HG03378 (cell line): ENCODE data around the gene EHD4.

Experiments
- ATAC-seq: cut with Tn5 transposase; IDR thresholded peaks from one replicate; pipeline ENCODE4 v1.9.1; 2021; ENCODE audit warnings: mild to moderate bottlenecking, moderate library complexity; ENCODE audit not compliant: unreplicated experiment

Gene EHD4

GRCh38 chr15:41981371-41982132, 9.2 kb upstream of the EHD4 start:
- no peak for ATAC-seq

DNA sequence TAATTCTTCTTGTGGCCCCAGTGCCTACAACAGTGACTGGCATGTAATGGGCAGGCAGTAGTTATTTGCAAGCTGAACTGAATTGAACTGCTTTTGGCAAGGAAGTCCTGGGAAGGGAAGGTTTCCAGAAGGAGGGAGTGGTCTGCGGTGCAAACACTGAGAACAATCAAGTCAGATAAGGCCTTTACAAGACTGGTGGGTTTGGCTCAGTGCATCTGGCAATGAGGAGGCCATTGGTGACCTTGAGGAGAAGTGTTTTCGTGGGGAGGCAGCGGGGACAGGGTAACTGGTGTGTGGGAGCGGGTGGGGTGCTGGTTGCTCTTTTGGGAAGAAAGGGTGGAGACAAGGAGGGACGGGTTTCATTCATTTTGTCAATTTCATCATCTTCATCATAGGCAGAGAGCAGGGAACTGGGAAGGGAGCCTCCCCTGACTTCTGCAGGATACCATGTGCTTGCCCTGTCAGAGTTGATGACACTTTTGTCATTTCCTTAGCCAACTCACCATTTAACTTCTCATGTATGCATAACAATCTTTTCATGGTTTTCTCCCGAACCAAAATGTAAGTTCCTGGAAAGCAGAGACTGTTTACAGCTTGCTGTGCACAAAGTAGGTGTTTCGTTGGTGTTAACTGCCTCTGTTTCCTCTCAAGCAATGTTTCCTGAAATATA, 8.4 kb upstream of the EHD4 start:
- ATAC-seq, result no peak

DNA sequence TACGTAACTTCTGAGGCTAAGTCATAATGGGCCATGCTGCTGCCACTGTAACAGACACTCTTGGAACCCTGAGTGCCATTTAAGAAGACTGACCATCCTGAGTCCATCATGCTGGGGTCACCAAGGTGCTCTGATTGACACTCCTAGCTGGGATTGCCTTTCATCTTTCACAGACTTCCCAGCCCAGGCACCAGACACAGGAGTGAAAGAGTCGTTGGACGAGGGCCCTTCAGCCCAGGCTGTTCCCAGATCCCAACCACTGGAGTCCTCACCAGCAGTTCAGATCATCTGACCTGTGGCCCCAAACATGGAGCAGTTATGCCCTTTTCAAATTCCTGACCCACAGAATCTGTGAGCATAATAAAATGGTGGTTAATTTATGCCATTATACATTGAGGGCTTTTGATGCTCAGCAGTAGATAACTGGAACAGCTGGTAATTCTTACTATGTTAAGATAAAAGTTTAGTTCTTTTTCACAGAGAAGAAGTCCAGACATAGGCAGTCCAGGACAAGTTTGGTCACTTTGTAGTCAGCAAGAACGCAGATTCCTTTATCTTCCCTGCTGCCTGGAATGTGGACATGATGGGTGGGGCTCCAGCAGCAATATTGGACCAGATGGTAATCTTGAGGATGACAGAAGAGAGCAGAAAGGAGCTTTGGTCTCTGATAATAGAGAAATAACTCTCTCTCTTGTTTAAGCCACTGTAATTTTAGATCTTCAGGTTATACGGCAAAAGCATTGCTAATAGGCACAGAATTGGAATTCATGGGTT, 7.3 kb upstream of the EHD4 start:
- no peak for ATAC-seq

DNA sequence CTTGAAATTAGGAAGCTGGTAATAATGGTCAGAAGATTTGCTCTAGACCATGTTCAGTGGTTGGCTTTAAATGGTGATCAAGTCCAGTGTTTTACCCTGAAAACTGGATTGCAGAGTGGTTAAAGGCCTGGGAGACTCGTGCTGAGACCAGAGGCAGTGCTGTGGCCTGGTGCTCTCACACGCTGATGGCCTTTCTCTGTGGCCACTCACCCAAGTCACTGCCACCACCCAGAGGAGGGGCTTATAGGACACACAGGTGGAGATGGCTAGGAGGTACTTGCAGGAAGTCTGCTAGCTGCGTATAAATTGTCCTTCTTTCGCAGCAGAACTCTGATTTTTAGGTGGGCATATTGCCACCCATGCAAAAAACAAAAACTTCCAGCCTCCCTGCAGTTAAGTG, 6.2 kb upstream of the EHD4 start:
- ATAC-seq, result no peak

DNA sequence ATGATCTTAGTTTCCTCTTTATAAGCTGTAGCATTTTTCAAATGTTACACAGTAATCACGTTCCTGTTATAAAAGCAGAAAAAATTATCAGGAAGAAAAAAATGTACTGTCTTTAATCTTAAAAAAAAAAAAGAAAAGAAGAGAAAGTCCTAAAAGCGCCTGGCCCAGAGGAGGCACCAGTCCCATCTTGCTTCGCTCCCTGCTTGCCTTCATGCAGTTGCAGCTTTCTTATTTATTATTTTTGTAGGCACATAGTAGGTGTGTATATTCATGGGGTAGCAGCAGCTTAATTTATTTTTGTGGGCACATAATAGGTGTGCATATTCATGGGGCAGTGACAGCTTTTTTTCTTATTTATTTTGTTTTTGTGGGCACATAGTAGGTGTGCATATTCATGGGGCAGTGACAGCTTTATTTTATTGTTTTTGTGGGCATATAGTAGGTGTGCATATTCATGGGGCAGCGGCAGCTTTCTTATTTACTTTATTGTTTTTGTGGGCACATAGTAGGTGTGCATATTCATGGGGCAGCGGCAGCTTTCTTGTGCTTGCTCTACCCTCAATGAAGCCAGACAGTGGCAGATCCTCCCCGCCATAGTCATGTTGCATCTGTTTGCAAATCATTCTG, 5.5 kb upstream of the EHD4 start:
- ATAC-seq, result no peak

GRCh38 chr15:41975669-41976068, 3.3 kb upstream of the EHD4 start:
- ATAC-seq, result no peak

DNA sequence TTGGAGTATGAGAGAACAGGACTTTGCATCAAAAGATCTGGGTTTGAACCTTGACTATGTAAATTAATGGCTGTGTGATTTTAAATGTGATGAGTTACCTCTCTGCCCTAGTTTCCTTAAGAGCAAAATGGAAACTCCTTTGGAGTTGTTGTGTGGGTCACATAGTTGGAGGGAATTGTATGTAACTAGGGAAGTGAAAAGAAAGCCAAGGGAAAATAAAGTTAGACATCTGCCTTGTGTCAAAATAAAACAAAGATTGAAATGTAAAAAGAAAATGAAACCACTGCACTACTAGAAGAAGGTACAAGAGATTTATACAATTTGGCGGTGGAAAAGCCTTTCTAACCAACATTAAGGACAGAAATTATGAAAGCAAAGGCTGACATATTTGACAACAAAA, 1.7 kb upstream of the EHD4 start:
- no peak for ATAC-seq

- no peak for ATAC-seq
These were observed 483 bp downstream of the EHD4 start for GRCh38 chr15:41971895-41972252.

- peak; percentile 44 for ATAC-seq
These were observed 1.1 kb downstream of the EHD4 start for GRCh38 chr15:41971089-41971894.

- no peak for ATAC-seq
These were observed 1.9 kb downstream of the EHD4 start for GRCh38 chr15:41970456-41970855.

GRCh38 chr15:41969851-41970431, 2.4 kb downstream of the EHD4 start:
- ATAC-seq, result no peak

GRCh38 chr15:41968701-41969100, 3.7 kb downstream of the EHD4 start:
- no peak for ATAC-seq

DNA sequence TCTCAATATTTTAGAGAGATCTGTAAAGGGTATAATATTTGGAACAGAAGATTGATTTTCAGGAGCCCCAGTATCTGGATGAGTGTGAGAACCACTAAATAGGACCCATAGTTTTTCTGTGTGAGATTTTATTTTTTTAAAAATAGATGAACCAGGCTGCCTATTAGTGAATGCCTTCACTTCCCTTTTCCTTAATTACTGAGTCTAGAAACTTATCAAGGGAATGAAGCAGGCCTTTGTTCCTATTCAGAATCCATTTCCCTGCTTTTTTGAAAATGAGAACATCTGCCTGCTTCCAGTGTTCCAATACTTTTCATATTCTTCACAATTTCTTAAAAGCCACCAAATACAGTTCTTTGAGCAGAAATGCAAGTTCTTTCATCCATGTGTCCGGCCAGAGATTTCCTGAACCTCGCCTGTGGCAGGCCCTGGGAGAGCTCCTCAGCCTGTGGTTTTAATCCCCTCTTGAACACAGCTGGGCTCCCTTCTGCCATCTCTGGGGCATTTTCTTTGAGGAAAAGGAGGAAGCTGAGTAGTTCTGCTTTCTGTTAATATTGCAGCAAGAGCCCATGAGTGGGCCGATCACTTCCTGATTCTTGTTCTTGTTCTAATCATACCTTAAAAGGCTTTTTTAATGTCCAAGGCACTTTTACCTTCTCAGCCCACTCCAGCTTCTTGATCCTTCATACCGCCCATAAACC, 4.7 kb downstream of the EHD4 start:
- ATAC-seq, result no peak

DNA sequence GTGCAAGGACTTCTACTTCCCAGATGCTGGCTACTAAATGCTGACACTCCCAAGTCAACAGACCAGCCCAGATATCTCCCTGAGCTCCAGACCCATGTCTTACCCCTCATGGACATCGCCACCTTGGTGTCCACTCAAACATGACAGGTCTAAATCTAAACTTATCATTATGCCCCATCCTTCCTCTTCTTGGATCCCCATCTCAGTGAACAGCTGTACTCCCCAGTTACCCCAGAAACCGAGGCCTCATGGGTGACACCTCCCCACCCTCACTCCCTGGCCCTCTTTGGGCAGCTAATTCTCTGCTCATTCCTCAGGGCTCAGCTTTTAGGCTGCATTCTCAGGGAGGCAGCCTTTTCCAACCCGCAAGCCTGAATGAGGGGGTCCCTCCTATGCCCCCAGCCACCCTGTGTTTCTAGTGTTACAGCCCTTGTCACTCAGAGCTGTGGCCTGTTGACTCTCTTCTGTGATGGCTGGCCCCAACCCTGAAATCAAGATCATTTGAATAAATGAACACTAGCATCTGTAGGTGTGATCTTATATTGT, 5.4 kb downstream of the EHD4 start:
- no peak for ATAC-seq

DNA sequence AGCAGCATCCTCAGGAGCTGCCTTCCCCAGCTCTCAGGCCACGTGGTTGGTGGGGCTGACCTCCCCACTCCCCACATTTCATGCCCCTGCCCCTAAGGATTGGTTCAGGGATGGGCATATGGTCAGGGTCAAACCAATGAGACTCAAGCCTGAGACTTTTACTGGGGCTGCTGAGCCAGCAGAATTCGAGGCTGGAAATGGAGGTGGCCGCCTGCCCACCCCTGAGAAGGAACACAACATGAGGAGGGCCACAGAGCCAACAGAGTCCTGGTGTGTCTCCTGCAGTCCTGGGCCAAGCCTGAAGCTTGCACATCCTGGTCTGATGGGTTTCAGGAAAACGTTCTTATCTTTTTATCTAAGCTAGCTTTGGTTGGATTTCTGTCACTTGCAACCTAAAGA, 5.9 kb downstream of the EHD4 start:
- ATAC-seq, result no peak

DNA sequence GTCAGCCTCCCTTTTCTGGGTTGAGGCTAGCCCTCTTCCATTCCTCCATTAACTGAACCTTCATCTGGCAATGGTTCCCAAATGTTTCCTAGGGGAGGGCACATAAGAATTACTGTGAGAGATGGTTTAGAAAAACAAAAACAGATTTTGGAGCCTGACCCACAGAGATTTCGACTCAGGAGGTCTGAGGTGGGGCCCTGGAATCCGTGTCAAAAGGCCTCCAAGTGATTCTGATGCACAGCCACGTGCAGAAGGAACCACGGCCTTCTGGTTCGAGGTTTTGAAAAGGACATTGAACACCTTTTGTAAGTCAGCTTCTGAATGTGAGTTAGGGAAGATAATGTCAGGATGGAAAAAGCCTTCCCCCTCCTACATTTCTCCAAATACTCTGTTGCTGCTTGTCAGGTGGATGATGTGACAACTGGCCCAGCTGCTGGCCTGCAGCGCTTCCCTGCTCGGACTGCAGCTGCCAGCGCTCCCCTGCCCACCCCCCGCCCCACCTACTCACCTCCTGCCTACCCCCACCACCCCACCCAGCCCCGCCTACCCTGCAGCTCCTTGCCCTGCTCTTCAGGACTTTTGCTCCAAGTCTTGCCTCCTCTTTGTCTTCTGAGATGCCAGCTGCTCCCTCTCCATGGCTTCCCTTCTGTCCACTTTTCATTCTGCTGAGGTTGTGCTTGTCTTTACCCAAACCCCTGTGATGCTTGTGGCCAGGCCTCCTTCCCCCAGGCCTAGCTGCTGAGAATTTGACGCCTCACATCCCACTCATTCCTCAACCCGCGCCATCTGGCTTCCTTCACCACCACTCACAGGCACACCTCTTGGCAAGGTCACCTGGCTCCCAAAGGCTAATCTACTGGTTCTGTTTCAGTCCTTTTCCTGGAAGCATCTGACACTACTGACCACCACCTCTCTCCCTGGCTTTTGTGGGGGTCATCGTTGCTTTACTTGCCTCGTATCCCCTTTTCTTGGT, 6.6 kb downstream of the EHD4 start:
- ATAC-seq, result no peak

DNA sequence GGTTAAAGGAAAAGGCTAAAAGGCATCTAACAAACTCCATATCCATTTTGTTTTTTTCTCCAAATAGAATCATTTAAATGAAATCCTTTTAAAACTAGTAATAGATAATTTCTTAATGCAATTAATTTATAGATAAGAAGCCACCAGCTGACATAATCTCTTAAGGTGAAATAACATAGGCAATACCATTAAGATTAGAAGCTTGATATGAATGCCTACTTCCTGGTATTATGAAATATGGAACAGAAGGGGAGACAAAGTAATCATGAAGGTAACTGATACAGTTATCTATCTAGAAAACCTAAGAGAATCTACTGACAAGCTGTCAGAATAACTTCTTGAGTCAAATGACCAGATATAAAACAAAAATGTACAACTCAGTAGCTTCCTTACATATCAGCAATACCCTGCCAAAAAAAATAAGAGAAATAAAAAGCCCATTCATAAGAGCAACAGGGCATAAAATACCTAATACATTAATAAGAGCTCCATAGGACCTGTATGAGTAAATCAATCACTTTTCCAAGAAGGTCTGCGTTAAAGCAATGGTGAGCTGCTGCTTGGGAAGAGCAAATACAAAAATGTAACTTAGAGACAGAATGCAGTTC, 10.7 kb downstream of the EHD4 start:
- ATAC-seq, result no peak

GRCh38 chr15:41961001-41961518, 11.3 kb downstream of the EHD4 start:
- ATAC-seq, result no peak
